ENCODE data around the gene A4GALT.

- TF ChIP-seq CTCF (IDR thresholded peaks at IDR 0.05; ENCODE audit: low read length) (no peak), EZH2 (IDR thresholded peaks at IDR 0.05; ENCODE audit: borderline replicate concordance, low read length) (no peak)
Observed at GRCh38 chr22:42758931-42759629, 38.4 kb upstream of the A4GALT start.
